Stimulated activated CD4-positive, alpha-beta T cell treated with anti-CD3 and anti-CD28 coated beads, TNF-alpha, amount 100 ng/mL, for 4 hours (primary cell): ENCODE measurements around the gene PBX4.
A peak's percentile ranks its signal among the peaks of the same experiment; 100 is the strongest.

Source experiments
- DNase-seq, 3 experiments: peaks; one replicate each; pipeline ENCODE4 v3.0.0-alpha.2; 2020; ENCODE audit warnings: low read depth in 3 of 3

Gene PBX4

DNA sequence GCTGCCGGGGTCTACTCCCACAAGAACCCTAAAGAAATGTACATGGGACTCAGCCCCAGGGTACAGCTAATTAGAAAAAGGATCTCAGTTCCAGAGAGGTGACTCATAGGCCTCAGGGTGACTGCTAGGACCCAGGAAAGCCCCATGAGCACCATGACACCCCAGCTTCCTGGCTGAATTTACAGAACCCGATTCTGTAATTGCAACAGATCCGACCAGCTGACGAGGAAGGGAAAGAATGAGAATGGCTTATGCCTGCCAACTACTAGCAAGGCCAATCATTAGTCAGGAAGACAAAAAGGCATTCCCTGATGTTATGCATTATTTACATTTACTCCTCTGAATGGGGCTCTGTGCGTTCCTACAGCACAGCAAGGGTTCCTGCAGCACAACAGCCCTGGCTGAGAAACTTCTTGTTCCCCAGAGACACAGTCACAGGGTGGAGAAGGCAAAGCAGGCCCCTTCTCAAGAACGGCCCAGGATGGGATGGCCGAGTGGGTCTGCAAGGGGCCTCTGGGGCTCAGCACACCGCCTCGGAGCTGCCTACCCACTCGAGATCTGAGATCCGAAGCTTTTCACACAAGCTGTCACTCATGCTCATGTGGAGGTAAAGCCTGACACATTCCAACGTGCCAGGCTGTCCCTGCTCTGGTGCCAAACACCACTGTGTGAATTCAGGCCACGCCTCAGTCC is 27.2 kb downstream of the PBX4 start:
- peak in 2 of 3 experiments; percentile 43 to 62 for DNase-seq

DNA sequence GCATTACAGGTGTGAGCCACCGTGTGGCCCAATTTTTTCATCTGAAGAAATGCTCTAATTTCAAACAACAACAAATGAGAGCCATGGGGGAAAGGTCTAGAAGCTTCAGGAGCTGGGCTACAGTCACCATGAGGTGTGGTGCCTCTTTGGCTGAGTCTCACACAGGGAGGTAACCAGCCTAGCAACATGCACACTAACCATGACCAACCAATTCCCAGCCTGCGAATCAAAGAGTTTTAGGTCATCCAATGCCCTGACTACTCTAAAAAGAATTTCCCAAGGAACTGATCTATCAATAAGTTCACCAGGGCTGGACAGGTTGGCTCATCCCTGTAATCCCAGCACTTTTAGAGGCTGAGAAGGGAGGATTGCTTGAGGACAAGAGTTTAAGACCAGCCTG is 29.9 kb downstream of the PBX4 start:
- DNase-seq: no peak

DNA sequence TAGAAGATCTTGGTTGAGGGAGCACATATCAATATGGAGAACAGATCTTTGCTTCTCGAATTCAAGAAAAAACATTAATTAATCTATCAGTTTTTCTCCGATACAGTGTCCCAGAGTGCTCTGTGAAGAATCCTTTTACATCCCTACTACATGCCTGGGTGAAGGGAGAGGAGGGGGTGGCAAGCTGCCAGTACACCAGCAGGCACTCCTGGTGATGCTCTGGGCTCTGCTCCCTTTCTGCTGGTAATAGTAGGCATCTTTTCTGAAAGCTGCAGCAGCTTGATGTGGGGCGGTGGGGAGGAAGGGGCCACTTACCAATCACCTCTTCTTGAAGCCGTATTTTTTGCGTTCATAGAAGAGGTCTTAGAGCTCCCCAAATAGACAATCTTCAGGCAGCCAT is 30.7 kb downstream of the PBX4 start:
- DNase-seq: no peak

DNA sequence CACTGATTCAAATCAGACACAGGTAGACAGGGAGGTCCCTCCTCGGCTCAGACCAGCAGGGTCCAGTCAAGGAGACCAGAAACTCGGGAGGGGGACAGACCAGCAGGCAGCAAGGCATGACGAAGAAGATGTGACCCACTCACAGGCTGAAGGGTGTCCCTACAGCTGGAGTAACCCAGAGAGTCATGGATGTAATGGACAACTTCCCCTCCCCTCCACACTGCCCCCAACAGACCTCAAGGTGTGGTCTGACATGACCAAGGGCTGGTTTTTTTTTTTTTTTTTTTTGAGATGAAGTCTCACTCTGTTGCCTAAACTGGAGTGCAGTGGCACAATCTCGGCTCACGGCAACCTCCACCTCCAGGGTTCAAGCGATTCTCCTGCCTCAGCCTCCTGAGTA is 34.1 kb downstream of the PBX4 start:
- DNase-seq: no peak

DNA sequence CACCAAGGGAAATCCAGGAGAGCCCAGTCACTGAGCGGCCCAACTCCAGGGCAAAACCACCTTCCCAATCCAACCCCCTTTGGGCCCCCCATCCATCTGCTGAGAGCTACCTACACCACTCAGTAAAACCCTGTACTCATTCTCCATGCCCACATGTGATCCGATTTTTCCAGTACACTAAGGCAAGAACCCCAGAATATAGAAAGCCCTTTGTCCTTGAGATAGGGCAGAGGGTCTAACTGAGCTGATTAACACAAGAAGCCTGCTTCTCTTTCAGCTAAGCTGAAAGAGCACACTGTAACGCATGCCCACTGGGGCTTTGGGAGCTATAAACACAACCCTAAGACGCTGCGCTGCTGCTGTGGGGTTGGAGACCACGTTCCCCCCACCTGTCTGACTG is 36.0 kb downstream of the PBX4 start:
- DNase-seq: no peak

DNA sequence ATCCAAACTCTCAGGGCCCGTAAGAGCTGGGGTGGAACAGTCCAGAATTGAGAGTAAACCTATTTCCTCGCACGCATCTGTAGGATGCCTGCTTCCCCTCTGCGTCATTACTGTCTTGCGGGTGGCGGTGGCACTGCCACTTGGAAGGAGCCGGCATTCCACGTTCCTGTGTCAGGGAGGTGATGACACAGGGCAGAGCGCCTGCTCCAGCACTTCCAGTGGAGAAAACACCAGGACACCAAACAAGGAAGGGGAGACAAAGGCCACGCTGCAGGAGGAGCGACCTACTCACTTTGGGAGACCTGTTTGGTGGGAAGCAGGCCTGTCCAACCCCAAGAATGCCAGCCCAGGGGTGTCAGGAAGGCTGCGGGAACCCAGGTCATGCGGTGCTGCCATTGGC is 37.1 kb downstream of the PBX4 start:
- DNase-seq: no peak

DNA sequence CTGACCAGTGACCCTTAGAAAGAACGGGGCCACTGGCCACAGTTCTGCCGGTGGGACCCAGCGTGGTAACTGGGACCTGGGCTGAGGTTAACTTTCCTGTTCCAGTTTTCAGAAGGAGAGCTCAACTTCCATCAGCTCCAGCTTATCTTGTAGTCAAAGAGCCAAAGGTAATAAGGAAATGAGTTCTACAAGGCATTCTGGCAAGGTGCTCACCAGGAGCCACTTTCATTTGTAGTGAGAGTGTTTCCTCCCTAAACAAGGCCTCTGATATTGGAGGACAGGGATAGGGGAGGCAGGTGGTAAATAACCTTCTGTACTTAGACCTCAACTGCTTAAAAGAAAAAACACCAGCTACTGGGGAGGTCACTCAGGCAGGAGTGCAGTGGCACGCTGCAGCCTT is 38.1 kb downstream of the PBX4 start:
- no peak for DNase-seq

DNA sequence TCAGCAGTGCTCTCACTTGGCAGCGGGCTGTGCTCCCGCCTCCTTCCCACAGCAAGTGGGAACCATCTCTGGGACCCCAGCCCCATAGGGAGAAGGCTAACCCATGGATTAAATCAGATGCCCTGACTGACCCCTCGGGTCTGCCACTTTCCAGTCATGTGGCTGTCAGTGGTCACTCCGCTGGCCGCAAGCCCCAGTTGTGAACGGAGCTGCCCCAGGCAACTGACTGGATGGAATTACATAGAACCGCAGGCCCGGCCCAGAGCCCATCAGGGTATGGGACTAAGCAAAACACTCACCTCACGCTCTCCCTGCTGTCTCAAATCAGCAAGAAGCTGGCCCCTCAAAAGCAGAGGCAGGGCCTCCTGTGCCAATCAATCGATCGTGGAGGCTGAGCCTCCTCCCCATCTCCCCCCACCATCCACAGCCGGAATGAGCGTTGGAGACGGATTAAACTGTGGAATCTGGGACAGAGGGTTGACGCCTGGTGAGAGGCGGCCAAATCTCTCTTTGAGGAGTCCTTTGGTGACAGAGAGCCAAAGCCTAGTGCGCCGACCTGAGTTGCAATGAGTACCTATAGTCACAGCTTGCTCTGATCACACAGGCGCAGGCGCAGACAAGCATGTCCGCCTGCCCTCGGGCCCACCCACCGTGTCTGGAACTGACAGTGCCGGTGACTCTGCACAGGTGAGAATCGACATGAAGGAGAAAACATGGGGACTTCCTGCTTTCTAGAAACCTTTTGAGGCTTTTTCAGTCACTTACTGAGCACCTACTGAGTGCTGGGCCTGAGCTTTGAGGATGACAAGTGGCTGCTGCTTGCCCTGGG is 38.7 kb downstream of the PBX4 start:
- no peak for DNase-seq

DNA sequence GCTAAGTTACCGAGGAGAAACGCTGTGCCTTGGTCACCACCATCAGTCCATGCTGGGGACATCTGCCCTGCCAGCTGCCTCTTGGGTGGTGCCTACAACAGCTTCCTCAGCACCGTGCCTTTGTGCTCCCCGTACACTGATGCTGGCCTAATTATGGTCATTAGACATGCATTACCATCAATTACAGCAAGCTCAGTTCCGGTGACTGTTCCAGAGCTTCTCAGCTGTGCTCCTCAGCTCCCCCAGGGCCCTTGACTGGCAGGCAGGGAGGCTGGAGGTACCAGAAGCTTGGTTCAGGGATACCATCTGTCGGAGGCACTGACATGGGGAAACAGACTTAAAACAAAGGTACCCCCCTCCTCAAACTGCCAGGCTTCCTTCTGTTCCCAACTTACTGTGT is 40.2 kb downstream of the PBX4 start:
- no peak for DNase-seq

DNA sequence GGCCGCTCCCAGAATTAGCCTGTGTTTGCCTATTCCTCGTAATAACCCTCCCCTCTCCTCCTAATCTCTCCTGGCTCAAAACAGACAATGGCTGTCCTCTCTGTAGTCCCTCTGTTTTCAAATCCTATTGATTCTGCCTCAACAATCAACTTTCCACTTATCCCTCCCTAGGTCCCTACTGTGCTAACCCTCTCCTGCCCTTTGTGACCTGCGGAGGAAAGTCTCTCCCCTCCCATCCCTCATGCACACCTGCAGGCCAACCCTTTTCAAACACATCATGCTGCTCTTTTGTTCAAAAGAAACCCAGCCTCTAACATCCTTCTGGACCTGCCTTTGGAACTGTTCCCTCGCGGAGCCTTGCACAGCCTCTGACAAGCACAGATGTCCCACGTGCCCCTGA is 43.1 kb downstream of the PBX4 start:
- no peak for DNase-seq

DNA sequence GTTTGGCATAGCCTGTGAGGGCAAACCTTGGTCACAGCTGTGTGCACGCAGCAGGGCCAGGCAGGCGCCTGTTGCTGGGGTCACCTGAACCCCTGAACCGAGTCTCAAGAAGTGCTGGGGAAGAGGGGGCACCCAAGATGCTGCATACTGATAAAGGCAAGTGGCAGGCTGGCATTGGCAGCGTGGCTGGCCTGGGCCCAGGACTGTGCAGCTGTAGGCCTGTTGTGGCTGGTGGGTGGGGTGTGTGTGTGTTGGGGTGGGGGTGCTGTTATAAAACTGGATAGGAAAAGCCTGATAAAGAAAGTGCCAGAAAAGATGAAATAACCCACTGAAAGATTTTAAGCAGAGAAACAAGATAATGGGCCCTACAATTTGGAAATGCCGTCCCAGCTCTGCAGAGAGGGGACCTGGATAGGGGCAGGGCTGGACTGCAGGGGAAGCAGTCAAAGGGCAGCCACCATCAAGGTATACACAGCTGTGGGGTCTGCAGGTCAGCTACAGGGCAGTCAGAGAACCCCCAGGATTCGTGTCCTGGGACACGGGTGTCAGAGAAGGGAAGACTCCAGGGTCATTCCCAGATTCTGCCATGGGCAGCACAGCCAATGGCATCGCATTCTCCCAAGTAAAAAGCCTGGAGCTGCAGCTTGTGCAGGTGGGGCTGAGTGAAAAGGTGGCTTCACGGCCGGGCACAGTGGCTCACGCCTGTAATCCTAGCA is 47.3 kb downstream of the PBX4 start:
- no peak for DNase-seq

DNA sequence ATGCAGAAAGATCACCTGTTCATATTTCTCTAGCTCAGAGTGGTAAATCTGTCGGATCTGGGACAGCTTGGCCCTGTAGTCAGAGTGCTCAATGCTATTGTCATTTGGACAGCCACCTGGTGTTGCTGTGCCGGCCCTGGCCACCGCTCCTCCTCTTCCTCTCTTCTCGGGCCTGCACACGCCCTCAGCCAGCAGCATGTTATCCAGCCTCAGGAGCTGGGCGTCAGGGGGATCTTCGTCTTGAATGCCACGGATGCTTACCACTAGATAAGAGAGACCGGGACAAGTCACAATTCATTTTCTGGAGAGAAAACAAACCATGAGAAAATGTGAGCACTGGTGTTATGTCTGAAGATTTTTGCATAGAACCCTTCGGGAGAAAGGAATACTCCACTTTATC is 47.9 kb downstream of the PBX4 start:
- no peak for DNase-seq

DNA sequence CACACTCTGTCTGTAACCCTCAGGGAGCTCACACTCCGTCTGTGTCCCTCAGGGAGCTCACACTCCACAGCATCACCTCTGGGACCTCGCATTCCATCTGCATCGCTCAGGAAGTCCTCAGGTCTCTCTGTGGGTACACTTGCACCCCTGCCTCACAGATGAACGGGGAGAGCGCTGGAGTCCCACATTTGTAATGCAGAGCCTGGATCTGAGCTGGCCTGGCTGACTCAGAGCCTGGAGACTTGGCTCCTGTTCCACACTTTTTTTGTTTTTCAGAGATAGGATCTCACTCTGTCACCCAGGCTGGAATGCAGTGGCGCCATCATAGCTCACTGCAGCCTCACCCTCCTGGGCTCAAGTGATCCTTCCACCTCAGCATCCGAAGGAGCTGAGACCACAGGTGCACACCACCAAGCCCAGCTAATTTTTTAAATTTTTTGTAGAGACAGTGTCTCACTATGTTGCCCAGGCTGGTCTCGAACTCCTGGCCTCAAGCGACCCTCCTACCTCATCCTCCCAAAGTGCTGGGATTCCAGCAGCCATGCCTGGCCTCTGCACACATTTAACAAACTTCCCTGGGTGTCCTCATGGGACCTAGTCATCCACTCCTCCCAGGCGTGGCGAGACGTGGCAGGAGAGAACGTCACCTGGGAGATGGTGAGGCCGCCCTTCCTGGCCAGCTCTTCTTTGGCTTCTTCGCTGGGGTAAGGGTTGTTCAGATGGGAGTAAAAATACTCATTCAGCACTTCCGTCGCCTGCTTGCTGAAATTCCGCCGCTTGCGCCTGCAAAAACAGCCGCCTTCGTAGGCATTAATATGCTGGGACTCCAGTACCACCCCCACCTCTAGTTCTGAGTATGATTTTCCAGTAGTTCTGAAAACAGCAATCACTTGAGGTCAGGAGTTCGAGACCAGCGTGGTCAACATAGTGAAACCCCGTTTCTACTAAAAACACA is 49.4 kb downstream of the PBX4 start:
- no peak for DNase-seq

DNA sequence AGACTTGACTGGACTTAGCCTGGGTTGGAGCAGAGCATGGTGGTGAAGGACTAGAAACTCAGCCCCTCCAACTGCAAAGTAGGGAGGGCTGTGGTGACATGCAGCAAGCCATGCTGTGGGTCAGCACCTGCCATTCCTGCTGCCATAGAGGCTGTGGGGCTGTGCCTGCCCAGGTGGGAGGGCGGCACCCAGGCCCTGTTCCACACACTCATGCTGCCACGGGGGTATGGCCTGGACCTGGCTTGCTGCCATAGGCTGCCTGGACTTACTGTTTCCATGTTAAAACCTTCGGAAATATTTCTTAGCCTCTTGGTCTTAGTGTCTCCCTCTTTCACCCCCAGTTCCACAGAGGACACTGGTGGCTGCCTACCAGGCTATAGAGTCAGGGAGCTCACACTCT is 51.1 kb downstream of the PBX4 start:
- no peak for DNase-seq

DNA sequence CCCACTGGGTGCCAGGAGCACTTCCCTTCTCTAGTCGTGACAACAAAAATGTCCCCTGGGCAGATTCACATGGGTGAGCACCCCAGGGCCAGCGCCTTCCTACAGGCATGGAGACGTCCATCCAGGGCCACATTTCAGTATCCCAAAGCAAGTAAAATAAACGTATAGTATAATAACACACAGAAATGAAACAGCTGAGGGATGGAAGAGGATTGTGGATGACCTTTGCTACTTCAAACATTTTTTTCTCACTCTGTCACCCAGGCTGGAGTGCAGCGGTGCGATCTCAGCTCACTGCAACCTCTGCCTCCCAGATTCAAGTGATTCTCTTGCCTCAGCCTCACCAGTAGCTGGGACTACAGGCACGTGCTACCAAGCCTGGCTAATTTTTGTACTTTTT is 52.2 kb downstream of the PBX4 start:
- DNase-seq: no peak

DNA sequence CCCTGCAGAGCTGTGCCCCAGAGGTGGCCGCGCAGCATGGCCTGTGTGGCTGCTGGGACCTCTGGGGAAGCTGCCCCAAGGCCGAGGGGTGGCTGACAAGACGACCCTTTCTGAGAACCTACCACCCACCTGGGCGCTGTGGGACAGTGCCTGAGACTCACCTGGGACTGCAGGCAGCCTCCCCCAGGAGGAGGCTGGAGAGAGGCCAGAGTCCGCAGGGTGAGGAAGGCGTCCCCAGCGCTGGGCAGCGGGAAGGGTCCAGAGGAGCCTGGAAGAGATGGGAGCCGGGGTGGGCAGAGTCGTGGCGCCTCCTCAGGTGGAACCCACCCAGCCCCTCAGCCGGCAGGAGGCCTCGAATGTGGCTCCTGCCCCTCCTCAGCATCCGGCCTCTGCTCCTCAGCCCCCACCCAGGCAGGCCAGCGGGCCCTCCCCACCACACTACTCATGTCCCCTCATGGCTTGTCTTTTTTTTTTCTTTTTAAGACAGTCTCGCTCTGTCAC is 55.1 kb downstream of the PBX4 start:
- no peak for DNase-seq

DNA sequence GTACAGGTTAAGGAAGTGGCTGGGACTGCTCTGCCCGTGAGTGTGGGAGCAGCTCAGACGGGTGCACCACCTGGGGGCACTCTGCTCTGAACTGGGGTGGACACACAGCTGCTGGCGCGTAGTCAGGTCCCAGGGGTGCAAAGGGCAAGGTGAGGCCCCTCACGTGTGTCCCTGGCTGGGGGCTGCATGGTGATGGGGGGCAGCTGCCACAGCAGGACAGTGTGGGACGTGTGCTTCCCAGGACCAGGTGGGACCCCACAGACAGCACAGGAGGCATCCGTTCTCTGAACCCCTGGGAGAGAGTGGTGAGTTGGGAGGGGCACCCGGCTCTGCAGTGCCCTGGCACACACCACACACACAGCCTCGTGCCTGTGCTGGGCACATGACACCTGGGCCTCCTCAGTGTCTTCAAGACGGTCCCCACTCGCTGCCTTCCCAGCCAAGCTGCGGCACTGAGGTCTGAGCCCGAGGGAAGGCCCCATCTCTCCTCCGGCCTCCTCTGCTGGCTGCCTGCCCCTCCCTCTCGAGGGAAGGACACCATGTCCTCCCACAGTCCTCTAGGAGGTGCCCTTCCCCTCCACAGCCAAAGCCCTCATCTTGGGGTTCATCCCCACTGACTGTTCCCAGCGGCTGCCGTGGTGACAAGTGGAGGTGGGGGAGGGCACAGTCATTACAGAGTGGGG is 55.7 kb downstream of the PBX4 start:
- no peak for DNase-seq

DNA sequence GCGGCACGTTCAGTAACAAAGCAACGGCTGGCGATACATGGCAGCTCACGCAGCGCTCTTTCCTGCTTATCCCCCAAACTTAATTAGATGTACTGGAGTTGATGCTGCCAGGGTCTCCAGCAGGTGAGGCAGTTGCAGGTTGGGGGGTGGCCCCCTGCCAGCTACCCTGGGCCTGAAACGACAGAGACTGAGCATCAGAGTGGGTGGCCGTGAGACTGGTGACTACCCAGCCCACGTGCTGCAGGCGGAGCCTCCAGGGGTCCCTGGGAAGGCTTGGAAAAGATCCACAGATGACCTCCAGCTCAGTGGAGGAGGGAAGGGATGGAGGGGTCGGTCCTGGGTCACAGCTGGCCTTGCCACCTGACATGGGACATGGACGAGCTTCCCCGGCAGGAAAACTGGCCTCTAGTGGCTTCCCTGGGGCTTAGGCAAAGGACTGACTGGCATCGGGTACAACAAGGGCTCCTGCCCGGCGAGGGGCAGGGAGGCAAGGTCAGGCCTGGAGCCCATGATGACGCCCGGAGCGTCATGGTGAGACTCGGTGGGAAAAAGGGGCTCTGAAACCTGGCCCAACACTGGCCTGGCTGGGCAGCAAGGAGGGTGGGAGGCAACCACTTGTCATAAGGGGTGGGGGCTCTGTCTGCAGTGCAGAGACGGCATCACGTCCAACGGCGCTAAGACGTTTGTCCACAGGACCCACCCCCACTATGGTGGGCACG is 56.4 kb downstream of the PBX4 start:
- DNase-seq: no peak

DNA sequence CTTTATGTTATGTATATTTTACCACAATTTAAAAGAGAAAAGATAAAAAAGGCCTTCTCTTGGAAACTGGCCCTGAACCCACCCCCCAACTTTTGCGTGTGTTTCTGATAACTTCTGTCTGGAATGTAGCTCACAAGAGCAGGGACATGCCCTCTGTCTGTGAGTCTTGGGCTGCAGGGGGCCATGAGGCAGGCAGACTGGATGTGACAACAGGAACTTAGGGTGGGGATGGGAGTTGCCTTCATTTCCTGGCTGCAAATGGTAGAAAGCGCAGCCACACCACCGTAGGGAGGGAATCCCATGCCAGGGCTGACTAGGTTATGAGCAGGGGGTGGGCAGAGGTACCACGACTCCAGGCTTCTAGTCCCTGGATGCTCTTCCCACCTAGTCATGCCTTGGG is 58.6 kb downstream of the PBX4 start:
- DNase-seq: no peak

DNA sequence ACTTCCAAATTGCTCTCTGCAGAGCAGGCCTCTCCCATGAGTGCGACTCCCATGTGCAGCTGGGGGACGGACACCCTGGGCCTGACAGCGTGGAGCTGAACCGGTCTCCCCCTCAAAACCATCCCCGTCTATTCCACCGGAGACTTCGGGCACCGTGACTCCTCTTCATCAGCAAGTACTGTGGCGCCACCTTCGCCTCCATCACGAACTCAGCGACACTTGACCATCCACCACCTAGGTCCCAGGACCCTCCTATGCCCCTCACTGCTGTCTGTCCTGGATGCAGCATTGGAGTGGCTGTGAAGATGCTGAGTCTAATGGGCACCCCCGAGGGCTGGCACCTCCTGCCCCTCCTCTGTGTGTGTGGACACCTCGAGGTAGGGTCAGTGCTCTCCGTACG is 59.9 kb downstream of the PBX4 start:
- no peak for DNase-seq
